Activated CD4-positive, alpha-beta memory T cell treated with anti-CD3 and anti-CD28 coated beads for 36 hours (primary cell): ENCODE data around the gene NDUFS5. TPM values are rescaled to one million over a fixed set of nuclear protein-coding genes. Genes with fewer than 3 reads are reported as not detected.
"Not testable (repeated sequence)": the region's sequence is repeated elsewhere in the genome, so short reads cannot be mapped to it uniquely, and the experiment has no call there.

Experiments used
- CTCF ChIA-PET: fragments of 350-600 bp; sonication (Branson Sonifier 250); formaldehyde crosslinking; loops from one replicate; lab custom pipeline; 2021; ENCODE audit warnings: antibody characterized with exemption, inconsistent platforms; lab: Charles Lee
- POLR2A ChIA-PET: fragments of 350-600 bp; sonication (Branson Sonifier 250); formaldehyde crosslinking; loops from one replicate; lab custom pipeline; 2021; ENCODE audit warnings: antibody characterized with exemption; lab: Charles Lee
- DNase-seq: peaks from one replicate; pipeline ENCODE4 v3.0.0-alpha.2; 2020
- H3K27ac Mint-ChIP-seq: one replicate; pipeline ENCODE4 v1.8.0; 2021; ENCODE audit warnings: mixed read lengths
- H3K27me3 Mint-ChIP-seq: one replicate; pipeline ENCODE4 v1.8.0; 2021; ENCODE audit warnings: mixed read lengths
- H3K36me3 Mint-ChIP-seq: one replicate; pipeline ENCODE4 v1.8.0; 2021; ENCODE audit warnings: mixed read lengths
- H3K4me1 Mint-ChIP-seq: one replicate; pipeline ENCODE4 v1.8.0; 2021; ENCODE audit warnings: low read depth, mixed read lengths
- H3K4me3 Mint-ChIP-seq: one replicate; pipeline ENCODE4 v1.8.0; 2021; ENCODE audit warnings: mild to moderate bottlenecking, mixed read lengths
- H3K9me3 Mint-ChIP-seq: one replicate; pipeline ENCODE4 v1.8.0; 2021; ENCODE audit warnings: mixed read lengths
- intact Hi-C: fragments of 100-400 bp; cut with micrococcal nuclease; formaldehyde crosslinking; loops from one replicate; pipeline ENCODE4 v1.15.1; 2023
- total RNA-seq, 2 experiments: library from RNA; stranded (reverse); gene quantifications; one replicate each; pipeline ENCODE4 v1.2.3, GENCODE V29; 2021

Gene NDUFS5
- total RNA-seq, 2 experiments from 2014 or later = 238 to 240 TPM

GRCh38 chr1:39068227-39068626, 42.1 kb downstream of the NDUFS5 start:
- H3K27me3 Mint-ChIP-seq, H3K36me3 Mint-ChIP-seq, H3K9me3 Mint-ChIP-seq, H3K27ac Mint-ChIP-seq, POLR2A ChIA-PET, H3K4me1 Mint-ChIP-seq, H3K4me3 Mint-ChIP-seq, DNase-seq, intact Hi-C loops: not testable (repeated sequence)
- CTCF ChIA-PET = interaction anchor here (0.8 kb wide), 1 partner anchor 23 kb away, joined by 3 read pairs; no protein-coding TSS in a partner anchor

- H3K27ac Mint-ChIP-seq, DNase-seq, H3K9me3 Mint-ChIP-seq, intact Hi-C loops, H3K4me1 Mint-ChIP-seq, CTCF ChIA-PET, POLR2A ChIA-PET, H3K4me3 Mint-ChIP-seq, H3K27me3 Mint-ChIP-seq, H3K36me3 Mint-ChIP-seq: not testable (repeated sequence)
These were observed 45.4 kb downstream of the NDUFS5 start for GRCh38 chr1:39071557-39071956.

DNA sequence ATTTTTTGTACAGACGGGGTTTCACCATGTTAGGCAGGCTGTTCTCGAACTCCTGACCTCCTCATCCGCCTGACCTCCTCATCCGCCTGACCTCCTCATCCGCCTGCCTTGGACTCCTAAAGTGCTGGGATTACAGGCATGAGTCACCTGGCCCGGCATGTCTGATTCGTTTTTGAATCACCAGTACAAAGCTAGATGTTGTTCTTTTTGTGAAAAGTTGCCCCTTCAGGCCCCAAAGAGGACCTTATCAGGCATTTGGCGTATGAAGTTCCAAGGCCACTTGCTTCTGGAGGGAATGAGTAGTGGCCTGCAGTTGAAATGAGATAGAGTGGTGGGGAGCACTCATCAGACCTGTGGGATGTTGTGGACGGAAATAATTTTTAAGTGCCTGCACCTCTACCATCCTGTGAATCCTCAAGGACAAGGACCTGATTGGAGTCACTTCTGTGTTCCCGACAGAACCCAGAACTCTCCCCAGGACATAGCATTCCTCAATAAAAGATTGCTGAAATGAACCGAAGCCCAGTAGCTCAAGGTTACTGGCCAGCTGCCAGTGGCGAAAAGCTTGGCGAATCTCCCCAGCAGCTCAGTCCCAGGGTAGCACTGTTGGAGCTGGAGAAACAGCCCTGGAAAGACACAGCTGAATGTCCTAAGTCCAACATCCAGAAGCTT, 50.1 kb downstream of the NDUFS5 start:
- Mint-ChIP-seq H3K4me1 (peaks cover 2% of the 10 kb centered on the region), H3K27ac (no peak overlapping the region), H3K4me3 (no peak overlapping the region), H3K36me3 (no peaks in the 10 kb centered on the region), H3K9me3 (peaks cover 7% of the 10 kb centered on the region), H3K27me3 (peaks cover 9% of the 10 kb centered on the region)
- DNase-seq = no peak
- CTCF ChIA-PET = interaction anchor here (2.7 kb wide), 1 partner anchor 23 kb away, joined by 7 read pairs; no protein-coding TSS in a partner anchor
- intact Hi-C loops = no loop called here
- POLR2A ChIA-PET = interaction anchor here (1.1 kb wide), 1 partner anchor 18 kb away, joined by 3 read pairs; no protein-coding TSS in a partner anchor

DNA sequence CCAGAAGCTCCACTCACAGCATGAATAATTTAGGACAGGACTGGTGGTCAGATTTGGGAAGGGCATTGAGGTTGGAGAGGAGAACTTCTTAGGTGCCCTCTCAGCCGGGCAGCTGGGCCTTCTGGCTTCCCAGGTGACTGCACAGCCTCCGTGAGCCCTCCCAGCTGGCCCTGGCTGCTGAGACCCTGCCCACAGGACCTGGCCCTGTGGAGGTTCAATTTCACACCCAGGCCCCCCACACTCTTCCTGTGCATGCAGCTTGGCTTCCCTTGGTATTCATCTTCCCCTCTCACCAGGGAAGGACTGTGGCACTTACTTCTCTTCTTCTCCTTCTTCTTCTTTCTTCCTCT, 50.6 kb downstream of the NDUFS5 start:
- H3K36me3 Mint-ChIP-seq = no peaks in the 10 kb centered on the region
- H3K27ac Mint-ChIP-seq = no peak overlapping the region
- CTCF ChIA-PET = interaction anchor here (2.7 kb wide), 1 partner anchor 22 kb away, joined by 7 read pairs; no protein-coding TSS in a partner anchor
- peaks cover 2% of the 10 kb centered on the region for H3K9me3 Mint-ChIP-seq
- intact Hi-C loops = no loop called here
- no peak for DNase-seq
- no peak overlapping the region for H3K4me3 Mint-ChIP-seq
- H3K27me3 Mint-ChIP-seq = peaks cover 9% of the 10 kb centered on the region
- POLR2A ChIA-PET = interaction anchor here (1.1 kb wide), 1 partner anchor 18 kb away, joined by 3 read pairs; no protein-coding TSS in a partner anchor
- peaks cover 2% of the 10 kb centered on the region for H3K4me1 Mint-ChIP-seq

DNA sequence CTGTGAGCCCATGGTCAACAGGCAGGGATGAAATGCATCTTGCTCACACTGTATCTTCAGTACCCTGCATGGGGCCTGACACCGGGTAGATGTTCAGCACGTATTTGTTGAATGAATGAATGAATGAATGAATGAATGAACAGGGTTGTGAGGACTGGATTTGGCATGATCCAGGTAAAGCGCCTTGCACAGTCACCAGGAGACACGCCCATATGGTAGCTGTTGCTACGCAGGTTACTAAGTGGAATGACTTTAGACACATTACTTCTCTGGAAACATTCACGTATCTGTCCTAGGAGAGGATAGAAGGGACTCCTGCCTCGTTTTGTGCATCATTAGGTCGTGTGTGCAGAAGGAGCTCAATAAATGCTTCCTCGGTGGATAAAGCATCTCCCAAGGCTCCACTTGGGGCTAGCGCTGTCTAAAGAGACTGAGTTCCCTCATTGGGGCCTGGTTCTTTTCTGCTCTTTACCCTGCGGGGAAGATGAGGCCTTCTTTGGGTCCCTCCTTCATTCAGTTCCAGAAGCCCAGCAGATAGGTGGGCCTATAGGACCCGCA, 54.2 kb downstream of the NDUFS5 start:
- Mint-ChIP-seq H3K27ac (no peak overlapping the region), H3K36me3 (no peaks in the 10 kb centered on the region), H3K4me1 (peaks cover 6% of the 10 kb centered on the region), H3K27me3 (peaks cover 34% of the 10 kb centered on the region), H3K9me3 (no peaks in the 10 kb centered on the region), H3K4me3 (peak overlapping the region; percentile 50)
- no peak for DNase-seq
- intact Hi-C loops = no loop called here
- CTCF ChIA-PET = interaction anchor here (0.9 to 2.4 kb wide), 2 partner anchors 12 to 125 kb away, joined by 3 to 7 read pairs; no protein-coding TSS in a partner anchor
- POLR2A ChIA-PET = no interaction called here

- no peak for DNase-seq
- intact Hi-C loops = no loop called here
- CTCF ChIA-PET = interaction anchor here (0.9 to 2.4 kb wide), 2 partner anchors 12 to 124 kb away, joined by 3 to 7 read pairs; no protein-coding TSS in a partner anchor
- H3K27me3 Mint-ChIP-seq = peaks cover 34% of the 10 kb centered on the region
- H3K27ac Mint-ChIP-seq = no peak overlapping the region
- H3K36me3 Mint-ChIP-seq = no peaks in the 10 kb centered on the region
- POLR2A ChIA-PET = no interaction called here
- H3K4me3 Mint-ChIP-seq = peak overlapping the region; percentile 50
- peaks cover 6% of the 10 kb centered on the region for H3K4me1 Mint-ChIP-seq
- H3K9me3 Mint-ChIP-seq = no peaks in the 10 kb centered on the region
These were observed 54.7 kb downstream of the NDUFS5 start for GRCh38 chr1:39080831-39081270.

DNA sequence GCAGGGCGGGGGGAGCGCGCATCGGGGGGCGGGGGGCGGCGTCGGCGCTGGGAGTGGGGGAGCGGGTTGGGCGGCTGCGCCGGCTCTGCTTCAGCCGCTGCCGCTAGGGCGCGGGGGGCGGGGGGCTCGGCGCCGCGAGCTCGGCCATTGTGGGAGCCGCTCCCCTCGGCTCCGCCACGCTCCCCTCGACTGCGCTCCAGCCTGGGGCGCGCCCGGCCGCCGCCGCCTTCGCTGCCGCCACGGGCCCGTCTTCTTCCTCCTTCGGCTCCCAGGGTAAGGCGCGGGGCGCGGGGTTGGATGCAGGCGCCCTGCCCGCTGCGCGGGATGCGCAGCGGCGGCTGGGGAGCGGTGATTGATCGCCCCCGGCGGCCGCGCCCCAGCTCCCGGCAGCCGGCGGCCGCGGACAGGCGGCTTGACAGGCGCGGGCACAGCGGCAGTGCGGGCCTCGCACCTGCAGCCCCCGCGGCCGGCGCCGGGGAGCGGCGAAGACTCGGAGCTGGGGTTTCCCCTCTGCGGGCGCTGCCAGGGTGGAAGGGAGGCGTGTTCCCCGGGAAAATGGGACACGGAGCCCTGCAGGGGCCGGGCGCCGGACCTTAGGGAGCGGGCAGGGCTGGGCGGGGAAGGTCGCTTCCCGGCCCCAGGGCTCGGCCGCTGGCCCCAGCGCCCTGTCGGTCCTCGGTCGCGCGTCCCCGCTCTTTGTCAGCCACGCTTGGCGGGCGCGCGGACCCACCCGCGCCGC, 55.3 kb downstream of the NDUFS5 start:
- POLR2A ChIA-PET = no interaction called here
- Mint-ChIP-seq H3K4me3 (no peak overlapping the region), H3K9me3 (no peaks in the 10 kb centered on the region), H3K27ac (no peak overlapping the region), H3K27me3 (peaks cover 34% of the 10 kb centered on the region), H3K4me1 (peaks cover 6% of the 10 kb centered on the region), H3K36me3 (no peaks in the 10 kb centered on the region)
- DNase-seq = peak; percentile 25
- CTCF ChIA-PET = interaction anchor here (0.9 to 2.4 kb wide), 2 partner anchors 11 to 124 kb away, joined by 3 to 7 read pairs; no protein-coding TSS in a partner anchor
- intact Hi-C loops = no loop called here

GRCh38 chr1:39082010-39082799, 56.1 kb downstream of the NDUFS5 start:
- H3K9me3 Mint-ChIP-seq = no peaks in the 10 kb centered on the region
- H3K27ac Mint-ChIP-seq = no peak overlapping the region
- no peaks in the 10 kb centered on the region for H3K36me3 Mint-ChIP-seq
- H3K4me3 Mint-ChIP-seq = peak overlapping the region; percentile 49
- intact Hi-C loops = no loop called here
- POLR2A ChIA-PET = no interaction called here
- CTCF ChIA-PET = interaction anchor here (1.3 to 2.4 kb wide), 3 partner anchors 10 to 16 kb away, joined by 7 to 8 read pairs (median 7); no protein-coding TSS in a partner anchor
- peaks cover 34% of the 10 kb centered on the region for H3K27me3 Mint-ChIP-seq
- H3K4me1 Mint-ChIP-seq = peaks cover 6% of the 10 kb centered on the region
- DNase-seq = no peak

GRCh38 chr1:39082811-39083576, 56.8 kb downstream of the NDUFS5 start:
- H3K4me1 Mint-ChIP-seq = peaks cover 6% of the 10 kb centered on the region
- peak overlapping the region; percentile 49 for H3K4me3 Mint-ChIP-seq
- H3K27ac Mint-ChIP-seq = no peak overlapping the region
- H3K27me3 Mint-ChIP-seq = peaks cover 34% of the 10 kb centered on the region
- no peak for DNase-seq
- intact Hi-C loops = no loop called here
- no peaks in the 10 kb centered on the region for H3K36me3 Mint-ChIP-seq
- no peaks in the 10 kb centered on the region for H3K9me3 Mint-ChIP-seq
- ChIA-PET POLR2A (no interaction called here), CTCF (interaction anchor here (1.3 to 1.8 kb wide), 2 partner anchors 9 to 15 kb away, joined by 7 to 8 read pairs; no protein-coding TSS in a partner anchor)

GRCh38 chr1:39084191-39084590, 58.0 kb downstream of the NDUFS5 start:
- H3K9me3 Mint-ChIP-seq = no peaks in the 10 kb centered on the region
- intact Hi-C loops = no loop called here
- H3K27ac Mint-ChIP-seq = no peak overlapping the region
- no peaks in the 10 kb centered on the region for H3K36me3 Mint-ChIP-seq
- peaks cover 34% of the 10 kb centered on the region for H3K27me3 Mint-ChIP-seq
- ChIA-PET POLR2A (no interaction called here), CTCF (no interaction called here)
- no peak overlapping the region for H3K4me3 Mint-ChIP-seq
- H3K4me1 Mint-ChIP-seq = peaks cover 6% of the 10 kb centered on the region
- no peak for DNase-seq
